Measurements from ENCODE around the gene SORCS2.

SORCS2 gene

GRCh38 chr4:7778510-7779431, 586.4 kb downstream of the SORCS2 start:
- no peak for DNase-seq

- no peak for DNase-seq
Observed at GRCh38 chr4:7779432-7779768, 587.1 kb downstream of the SORCS2 start.

- DNase-seq: no peak
Observed at GRCh38 chr4:7780751-7781348, 588.5 kb downstream of the SORCS2 start.

GRCh38 chr4:7781366-7781765, 589.0 kb downstream of the SORCS2 start:
- peak; percentile 47 for DNase-seq

- no peak for DNase-seq
Observed at GRCh38 chr4:7781993-7782392, 589.7 kb downstream of the SORCS2 start.

- no peak for DNase-seq
Observed at GRCh38 chr4:7782783-7783182, 590.4 kb downstream of the SORCS2 start.

GRCh38 chr4:7783541-7783940, 591.2 kb downstream of the SORCS2 start:
- DNase-seq: no peak

GRCh38 chr4:7784131-7784870, 592.0 kb downstream of the SORCS2 start:
- no peak for DNase-seq

GRCh38 chr4:7785017-7785416, 592.7 kb downstream of the SORCS2 start:
- DNase-seq: peak; percentile 49

- no peak for DNase-seq
Observed at GRCh38 chr4:7786040-7786439, 593.7 kb downstream of the SORCS2 start.

GRCh38 chr4:7786517-7786916, 594.2 kb downstream of the SORCS2 start:
- no peak for DNase-seq

GRCh38 chr4:7787067-7787466, 594.7 kb downstream of the SORCS2 start:
- no peak for DNase-seq

- DNase-seq: no peak
Observed at GRCh38 chr4:7787681-7788141, 595.4 kb downstream of the SORCS2 start.

GRCh38 chr4:7788193-7788592, 595.9 kb downstream of the SORCS2 start:
- no peak for DNase-seq

- no peak for DNase-seq
Observed at GRCh38 chr4:7788694-7789425, 596.5 kb downstream of the SORCS2 start.

- DNase-seq: no peak
Observed at GRCh38 chr4:7790023-7790422, 597.7 kb downstream of the SORCS2 start.

GRCh38 chr4:7790999-7791398, 598.7 kb downstream of the SORCS2 start:
- DNase-seq: no peak
